HepG2 (cell line): ENCODE results near the gene AXIN2.

ENCODE experiments used
- CHD2 ChIP-seq: IDR thresholded peaks from 2 replicates; pipeline ENCODE4 v1.6.1; 2011; ENCODE audit warnings: low read depth, low read length, improper control_type of control experiment
- KDM1A ChIP-seq: IDR thresholded peaks from 2 replicates; pipeline ENCODE4 v1.6.1; 2016; ENCODE audit warnings: missing compliant biosample characterization
- SIN3A ChIP-seq: IDR thresholded peaks from 2 replicates; pipeline ENCODE4 v1.6.1; 2011; ENCODE audit warnings: low read depth, mild to moderate bottlenecking, control low read depth, low read length, borderline replicate concordance
- ZBTB8A ChIP-seq: sonication (generic); formaldehyde crosslinking; IDR thresholded peaks from 2 replicates; pipeline ENCODE4 v1.4.0; 2020; ENCODE audit warnings: mild to moderate bottlenecking, low read depth, missing genetic modification reagents, borderline replicate concordance
- ZNF33B ChIP-seq: sonication (generic); formaldehyde crosslinking; IDR thresholded peaks from 2 replicates; pipeline ENCODE4 v1.5.1; 2020; ENCODE audit warnings: mild to moderate bottlenecking, missing genetic modification reagents
- TF ChIP-seq, protein P1 (sequence below): sonication (generic); formaldehyde crosslinking; IDR thresholded peaks from 2 replicates; pipeline ENCODE4 v1.5.0; 2020; ENCODE audit warnings: mild to moderate bottlenecking, missing genetic modification reagents, moderate library complexity

DNA sequence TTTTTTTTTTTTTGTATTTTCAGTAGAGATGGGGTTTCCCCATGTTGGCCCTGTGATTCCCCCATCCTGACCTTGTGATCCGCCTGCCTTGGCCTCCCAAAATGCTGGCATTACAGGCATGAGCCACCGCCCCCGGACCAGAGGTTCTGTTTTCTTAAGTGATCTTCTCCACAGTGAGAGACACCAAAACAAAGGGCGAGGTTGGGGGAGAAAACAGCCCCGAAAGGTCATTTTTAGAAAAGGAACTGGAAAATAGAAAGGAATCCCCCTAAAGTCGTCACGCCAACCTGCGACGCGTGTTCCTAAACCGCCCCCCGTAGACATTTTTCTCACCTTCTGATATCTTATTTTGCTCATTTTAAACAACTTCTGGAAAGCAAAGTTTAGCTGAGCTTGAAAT is 6.1 kb upstream of the AXIN2 start:
- TF ChIP-seq CHD2, result no peak
- no peak for TF ChIP-seq SIN3A
- TF ChIP-seq ZNF33B (CRISPR knock-in tag), result no peak
- TF ChIP-seq KDM1A (CRISPR knock-in tag), result no peak
- no peak for TF ChIP-seq ZBTB8A
- TF ChIP-seq, protein P1, sequence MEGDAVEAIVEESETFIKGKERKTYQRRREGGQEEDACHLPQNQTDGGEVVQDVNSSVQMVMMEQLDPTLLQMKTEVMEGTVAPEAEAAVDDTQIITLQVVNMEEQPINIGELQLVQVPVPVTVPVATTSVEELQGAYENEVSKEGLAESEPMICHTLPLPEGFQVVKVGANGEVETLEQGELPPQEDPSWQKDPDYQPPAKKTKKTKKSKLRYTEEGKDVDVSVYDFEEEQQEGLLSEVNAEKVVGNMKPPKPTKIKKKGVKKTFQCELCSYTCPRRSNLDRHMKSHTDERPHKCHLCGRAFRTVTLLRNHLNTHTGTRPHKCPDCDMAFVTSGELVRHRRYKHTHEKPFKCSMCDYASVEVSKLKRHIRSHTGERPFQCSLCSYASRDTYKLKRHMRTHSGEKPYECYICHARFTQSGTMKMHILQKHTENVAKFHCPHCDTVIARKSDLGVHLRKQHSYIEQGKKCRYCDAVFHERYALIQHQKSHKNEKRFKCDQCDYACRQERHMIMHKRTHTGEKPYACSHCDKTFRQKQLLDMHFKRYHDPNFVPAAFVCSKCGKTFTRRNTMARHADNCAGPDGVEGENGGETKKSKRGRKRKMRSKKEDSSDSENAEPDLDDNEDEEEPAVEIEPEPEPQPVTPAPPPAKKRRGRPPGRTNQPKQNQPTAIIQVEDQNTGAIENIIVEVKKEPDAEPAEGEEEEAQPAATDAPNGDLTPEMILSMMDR, result no peak
